ENCODE results near the gene MDFI.

The MDFI gene

GRCh38 chr6:41688256-41688965, 50.1 kb downstream of the MDFI start:
- no peak for DNase-seq (ENCODE audit: low read depth)

GRCh38 chr6:41689171-41690008, 51.1 kb downstream of the MDFI start:
- DNase-seq (ENCODE audit: low read depth), result no peak

- DNase-seq (ENCODE audit: low read depth), result no peak
Measured at GRCh38 chr6:41690541-41691330, 52.5 kb downstream of the MDFI start.

- DNase-seq (ENCODE audit: low read depth), result no peak
Measured at GRCh38 chr6:41691426-41692079, 53.3 kb downstream of the MDFI start.

- no peak for DNase-seq (ENCODE audit: low read depth)
Measured at GRCh38 chr6:41692080-41692675, 53.9 kb downstream of the MDFI start.

GRCh38 chr6:41692730-41693129, 54.5 kb downstream of the MDFI start:
- no peak for DNase-seq (ENCODE audit: low read depth)

GRCh38 chr6:41693281-41694240, 55.3 kb downstream of the MDFI start:
- DNase-seq (ENCODE audit: low read depth), result no peak

GRCh38 chr6:41694815-41695526, 56.7 kb downstream of the MDFI start:
- DNase-seq (ENCODE audit: low read depth), result no peak

- no peak for DNase-seq (ENCODE audit: low read depth)
Measured at GRCh38 chr6:41695825-41696224, 57.6 kb downstream of the MDFI start.

- DNase-seq (ENCODE audit: low read depth), result no peak
Measured at GRCh38 chr6:41696788-41697187, 58.5 kb downstream of the MDFI start.

GRCh38 chr6:41697861-41698781, 59.9 kb downstream of the MDFI start:
- DNase-seq (ENCODE audit: low read depth), result no peak

- no peak for DNase-seq (ENCODE audit: low read depth)
Measured at GRCh38 chr6:41699063-41699462, 60.8 kb downstream of the MDFI start.

GRCh38 chr6:41700463-41701347, 62.4 kb downstream of the MDFI start:
- DNase-seq (ENCODE audit: low read depth), result no peak

GRCh38 chr6:41702089-41702745, 63.9 kb downstream of the MDFI start:
- no peak for DNase-seq (ENCODE audit: low read depth)

- DNase-seq (ENCODE audit: low read depth), result no peak
Measured at GRCh38 chr6:41702771-41703494, 64.7 kb downstream of the MDFI start.

Data from activated gamma-delta T cell treated with anti-CD3 and anti-CD28 coated beads, Interleukin-2, amount 50 U/mL, for 16 hours (primary cell).